HFF-Myc (cell line): Measurements from ENCODE around the gene TRIM50.

Experiments
- DNase-seq: peaks from one replicate; pipeline ENCODE4 v3.0.0-alpha.2; 2011; ENCODE audit warnings: low read depth; ENCODE audit errors: extremely low read depth
- H3K4me3 ChIP-seq: replicated peaks from 2 replicates; pipeline ENCODE4 v1.5.1; 2011; ENCODE audit warnings: low read depth, mild to moderate bottlenecking, control low read depth, low read length
- CTCF ChIP-seq: IDR thresholded peaks from 2 replicates; pipeline ENCODE4 v1.5.1; 2012; ENCODE audit warnings: mild to moderate bottlenecking, low read depth, low read length, control low read depth; ENCODE audit errors: missing control alignments

Gene TRIM50

DNA sequence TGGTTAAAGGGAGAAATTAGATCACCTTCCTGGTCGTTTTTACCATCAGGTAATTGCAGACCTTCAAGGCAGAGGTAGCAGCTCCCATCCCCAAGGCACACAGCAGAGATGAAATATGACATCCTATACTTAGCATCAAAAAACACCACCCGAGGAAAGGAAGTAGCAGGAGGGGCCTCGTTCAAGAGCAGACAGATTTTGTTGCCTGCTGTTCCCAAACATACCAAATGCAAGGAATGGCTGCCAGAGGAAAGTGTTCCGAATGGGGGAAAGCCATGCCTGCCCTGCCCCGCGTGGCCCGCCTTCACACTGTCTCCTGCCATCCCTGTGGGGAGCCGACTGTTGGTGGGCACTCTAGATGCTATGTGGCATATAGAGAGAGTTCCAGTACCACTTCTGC is 18.1 kb upstream of the TRIM50 start:
- DNase-seq = no peak
- H3K4me3 ChIP-seq = no peak overlapping the region
- no peak for TF ChIP-seq CTCF

DNA sequence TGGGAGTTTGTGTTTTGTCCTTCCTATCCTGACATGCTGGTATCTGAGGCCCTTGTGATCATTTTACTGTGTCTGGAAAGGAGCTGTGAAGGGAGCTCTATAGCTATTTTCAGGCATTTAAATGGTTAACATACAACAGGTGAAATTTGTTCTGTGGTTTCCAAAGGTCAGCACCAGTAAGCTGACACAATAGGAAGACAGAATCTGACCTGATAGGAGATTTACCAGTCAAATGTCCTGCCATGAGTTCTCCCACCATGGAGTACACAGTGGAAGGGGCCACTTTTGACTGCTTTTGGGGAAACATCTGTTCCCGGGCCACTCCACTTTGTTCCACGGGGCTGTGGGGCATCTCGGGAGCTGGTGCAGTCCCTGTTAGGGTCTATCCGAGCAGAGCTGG is 17.7 kb upstream of the TRIM50 start:
- DNase-seq = no peak
- TF ChIP-seq CTCF = no peak
- H3K4me3 ChIP-seq = no peak overlapping the region

GRCh38 chr7:73343671-73344380 is 15.9 kb upstream of the TRIM50 start:
- no peak for DNase-seq
- H3K4me3 ChIP-seq = no peak overlapping the region
- TF ChIP-seq CTCF = no peak

- peak; percentile 63 for TF ChIP-seq CTCF
- H3K4me3 ChIP-seq = no peak overlapping the region
- DNase-seq = no peak
Observed at GRCh38 chr7:73342645-73343044, 14.8 kb upstream of the TRIM50 start.

- DNase-seq = peak; percentile 56
- H3K4me3 ChIP-seq = no peak overlapping the region
- TF ChIP-seq CTCF = no peak
Observed at GRCh38 chr7:73341877-73342276, 14.0 kb upstream of the TRIM50 start.

DNA sequence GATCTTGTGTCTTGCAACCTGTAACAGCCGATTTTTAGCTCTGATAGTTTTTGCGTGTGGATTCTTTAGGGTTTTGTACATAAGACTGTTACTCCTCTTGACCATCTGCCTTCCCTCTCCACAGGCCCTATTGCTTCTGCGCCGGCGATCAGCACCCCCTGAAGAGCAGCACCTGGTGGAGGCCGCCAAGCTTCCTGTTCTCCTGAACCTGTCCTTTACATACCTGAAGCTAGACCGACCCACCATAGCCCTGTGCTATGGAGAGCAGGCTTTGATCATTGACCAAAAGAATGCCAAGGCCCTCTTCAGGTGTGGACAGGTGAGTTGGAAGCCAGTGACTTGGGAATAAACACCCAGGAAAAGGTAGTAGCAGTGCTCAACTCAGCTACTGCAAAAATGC is 12.6 kb upstream of the TRIM50 start:
- DNase-seq = no peak
- TF ChIP-seq CTCF = no peak
- H3K4me3 ChIP-seq = no peak overlapping the region

DNA sequence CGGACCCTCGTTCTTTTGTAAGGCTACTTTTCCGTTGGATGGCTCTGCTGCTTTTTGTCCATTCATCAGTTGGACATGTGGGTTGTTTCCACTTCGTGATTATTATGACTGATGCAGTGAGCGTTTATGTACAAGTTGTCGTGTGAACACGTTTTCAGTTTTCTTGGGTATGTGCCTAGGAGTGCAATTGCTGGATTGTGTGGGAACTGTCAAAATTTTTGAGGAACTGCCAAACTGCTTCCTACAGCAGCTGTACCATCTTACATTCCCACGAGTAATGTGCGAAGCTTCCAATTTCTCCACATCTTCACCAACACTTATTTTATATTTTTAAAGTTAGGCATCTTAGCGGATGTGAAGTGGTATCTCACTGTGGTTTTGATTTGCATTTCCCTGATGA is 10.4 kb upstream of the TRIM50 start:
- DNase-seq = no peak
- TF ChIP-seq CTCF = no peak
- no peak overlapping the region for H3K4me3 ChIP-seq
